CD4-positive, alpha-beta T cell treated with Interleukin-6 at 100 ng/mL for 8 hours (primary cell): Measurements from ENCODE around the gene STK32C.

Experiments
- DNase-seq: peaks from one replicate; pipeline ENCODE4 v3.0.0-alpha.2; 2020; ENCODE audit warnings: mixed read lengths, low spot score

STK32C gene

GRCh38 chr10:132209978-132210530, 97.7 kb downstream of the STK32C start:
- DNase-seq: no peak

- DNase-seq: no peak
Observed at GRCh38 chr10:132209130-132209529, 98.6 kb downstream of the STK32C start.

DNA sequence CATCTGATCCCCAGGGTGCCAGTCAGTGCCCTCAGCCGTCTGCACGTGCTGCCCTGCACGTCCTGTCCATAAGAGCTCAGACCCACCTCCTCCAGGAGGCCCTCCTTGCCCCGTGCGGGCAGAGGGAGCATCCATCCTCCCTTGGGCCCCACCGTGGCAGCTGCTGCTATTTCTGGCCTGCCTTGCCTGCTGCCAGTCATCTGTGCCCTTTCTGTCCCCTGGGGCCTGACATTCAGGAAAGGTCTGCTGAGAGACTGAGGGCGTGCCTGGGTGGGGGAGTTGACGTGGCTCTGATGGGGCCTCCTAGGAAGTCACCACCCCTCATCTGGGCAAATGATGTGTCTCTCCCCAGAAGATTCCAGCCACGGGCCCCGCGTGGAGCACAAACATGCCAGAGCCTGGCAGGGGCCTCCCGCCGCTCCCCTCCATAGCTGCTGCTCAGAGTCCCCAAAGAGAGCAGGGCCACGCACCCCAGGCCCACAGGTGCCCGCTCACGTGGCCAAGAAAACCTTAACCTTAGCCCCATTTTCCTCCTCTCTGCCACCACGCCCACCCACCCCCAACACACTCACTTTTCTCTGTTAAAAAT, 99.2 kb downstream of the STK32C start:
- DNase-seq: no peak

- no peak for DNase-seq
Observed at GRCh38 chr10:132207536-132208461, 100.0 kb downstream of the STK32C start.

DNA sequence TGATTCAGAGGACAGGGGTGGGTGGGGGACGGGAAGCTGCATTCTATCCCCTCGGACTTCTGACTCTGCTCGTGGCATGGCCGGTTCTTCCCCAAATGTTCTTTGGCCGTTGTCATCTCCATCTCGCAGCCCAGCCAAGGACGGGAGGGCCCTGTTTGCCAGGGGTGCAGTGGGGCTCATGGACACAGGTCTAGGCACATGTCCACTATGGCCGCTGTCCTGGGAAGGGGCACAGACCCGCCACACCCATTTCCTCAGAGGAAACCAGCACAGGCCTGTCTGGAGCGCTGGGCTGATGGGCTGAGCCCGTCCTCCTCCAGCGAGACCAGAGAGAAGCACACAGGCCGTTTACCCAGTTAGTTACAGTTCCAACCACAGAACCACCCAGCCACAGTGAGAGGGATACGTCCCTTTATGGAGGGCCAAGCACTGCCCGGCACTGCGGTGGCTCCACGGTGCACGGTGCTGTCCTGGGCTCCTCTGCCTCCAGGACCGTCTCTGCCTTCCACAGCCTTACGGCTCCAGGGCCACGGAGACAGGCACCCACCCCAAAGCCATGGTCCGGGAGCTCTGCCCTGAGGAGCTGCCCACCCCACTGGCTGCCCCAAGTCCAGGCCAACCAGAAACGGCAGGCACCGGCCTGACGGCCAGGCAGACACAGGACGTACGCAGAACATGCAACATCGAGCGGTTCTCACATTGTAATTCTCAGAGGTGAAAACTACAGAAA, 100.8 kb downstream of the STK32C start:
- DNase-seq: no peak

DNA sequence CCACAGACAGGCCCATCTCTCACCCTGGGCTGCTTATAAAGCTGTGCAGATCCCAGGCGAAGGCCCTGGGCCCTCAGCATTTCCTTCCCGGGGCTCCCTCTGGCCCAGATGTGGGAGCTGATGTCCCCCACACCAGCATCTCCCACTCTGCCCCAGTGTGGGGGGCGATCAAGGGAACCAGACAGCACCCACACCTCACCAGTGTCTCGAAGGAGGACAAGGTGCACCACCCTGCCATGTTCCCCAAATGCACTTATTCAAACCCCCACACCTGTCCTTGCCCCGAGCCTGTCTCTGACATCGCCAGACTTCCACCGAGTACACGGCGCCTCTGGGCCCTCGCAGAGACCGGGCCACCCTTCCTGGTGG, 101.4 kb downstream of the STK32C start:
- no peak for DNase-seq

DNA sequence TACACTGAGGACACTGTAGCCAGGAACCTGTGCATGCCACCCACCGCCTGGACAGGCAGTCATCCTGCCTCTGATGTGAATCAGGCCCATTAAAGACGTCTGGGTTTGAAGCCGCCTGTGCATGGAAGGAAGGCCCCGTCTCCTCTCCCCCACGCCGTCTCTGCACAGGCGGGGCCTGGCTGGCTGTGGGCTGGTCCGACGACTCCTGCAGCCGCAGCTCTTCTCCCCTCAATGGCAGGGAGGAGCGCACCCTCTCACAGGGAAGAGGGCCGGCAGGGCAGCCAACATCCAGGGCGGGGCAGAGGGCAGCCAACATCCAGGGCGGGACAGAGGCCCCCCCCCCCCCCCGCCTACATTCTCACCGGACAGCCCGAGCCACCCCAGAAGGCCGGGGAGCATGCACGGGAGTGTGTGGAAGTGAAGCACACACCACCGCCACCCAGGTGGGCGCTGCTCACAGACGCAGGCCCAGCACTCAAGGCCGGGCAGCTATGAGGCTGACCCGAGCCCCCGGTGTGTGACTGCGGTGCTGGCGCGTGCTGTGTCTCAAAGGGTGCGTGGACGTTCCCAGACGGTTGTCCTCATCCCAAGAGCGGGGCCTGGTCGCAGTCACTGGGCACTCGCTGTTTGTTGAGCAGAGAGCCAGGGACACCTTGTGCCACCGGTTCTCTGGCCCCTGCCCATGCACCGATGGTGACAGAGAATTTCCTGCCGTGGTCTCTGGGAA, 101.9 kb downstream of the STK32C start:
- DNase-seq: no peak

DNA sequence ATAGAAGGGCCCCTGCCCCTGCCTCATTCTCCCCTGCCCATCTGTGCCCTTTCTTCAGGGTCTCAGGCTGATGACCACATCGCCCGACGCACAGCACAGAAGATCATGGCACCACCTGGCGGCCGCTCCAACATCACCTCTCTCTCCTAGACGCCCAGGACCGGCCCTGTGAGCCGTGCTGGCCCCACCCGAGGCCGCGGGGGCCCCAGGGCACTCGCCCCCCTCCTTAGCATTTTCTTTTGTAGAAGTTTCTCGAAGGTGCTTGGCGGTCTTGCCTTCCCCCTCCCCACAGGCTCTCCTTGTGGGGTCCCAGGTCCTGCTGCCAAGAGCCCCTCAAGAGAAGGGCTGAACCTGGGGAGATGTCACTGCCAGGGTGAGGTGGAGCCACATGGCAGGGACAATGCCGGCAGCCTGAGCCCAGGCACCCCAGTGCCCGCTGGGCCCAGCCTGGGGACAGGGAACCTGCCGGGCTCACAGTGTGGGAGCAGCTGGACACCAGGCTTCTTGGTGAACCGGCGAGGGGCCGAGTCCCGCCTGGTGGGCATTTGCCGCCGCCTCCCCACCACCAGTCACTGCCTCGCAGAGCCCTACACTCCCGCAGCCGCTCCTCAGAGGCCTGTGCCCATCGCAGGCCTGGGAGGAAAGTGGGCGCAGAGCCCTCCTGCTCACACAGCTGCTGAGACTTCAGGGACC, 102.8 kb downstream of the STK32C start:
- DNase-seq: no peak

GRCh38 chr10:132204078-132204780, 103.5 kb downstream of the STK32C start:
- DNase-seq: no peak

GRCh38 chr10:132203256-132204077, 104.3 kb downstream of the STK32C start:
- no peak for DNase-seq

GRCh38 chr10:132202070-132202970, 105.4 kb downstream of the STK32C start:
- no peak for DNase-seq

GRCh38 chr10:132201111-132201969, 106.4 kb downstream of the STK32C start:
- no peak for DNase-seq

GRCh38 chr10:132200344-132201110, 107.2 kb downstream of the STK32C start:
- no peak for DNase-seq

GRCh38 chr10:132199854-132200311, 107.9 kb downstream of the STK32C start:
- DNase-seq: no peak

DNA sequence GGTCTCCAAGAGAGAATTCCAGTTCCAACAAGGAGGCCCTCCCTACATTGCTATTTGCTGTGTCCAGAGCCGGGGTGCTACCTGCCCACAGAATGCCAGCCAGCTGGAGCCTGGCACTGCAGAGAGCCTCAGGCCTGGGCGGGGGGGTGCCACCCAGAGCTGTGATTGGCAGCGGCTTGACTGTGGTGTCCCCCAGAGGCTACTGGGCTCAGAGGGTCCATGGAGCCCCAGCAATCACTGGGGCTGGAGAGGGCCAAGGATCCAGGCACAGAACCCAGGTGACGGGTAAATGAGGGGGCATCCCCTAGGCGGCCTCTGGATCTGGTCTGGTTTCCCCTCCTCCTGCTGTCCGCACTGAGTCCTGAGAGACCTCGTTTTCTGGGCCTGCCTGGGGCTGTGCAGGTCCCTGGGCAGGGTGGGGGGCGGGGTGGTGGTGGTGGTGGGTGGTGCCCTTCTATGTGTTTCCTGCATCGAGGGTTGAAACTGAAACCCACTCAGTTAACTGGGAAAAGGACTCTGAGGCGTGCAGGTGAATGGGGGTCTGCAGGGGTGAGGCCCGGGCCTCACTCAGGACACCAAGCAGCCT, 108.4 kb downstream of the STK32C start:
- no peak for DNase-seq
